GM10266 (cell line): Measurements from ENCODE around the gene RPAP3.

Experiments used
- DNase-seq: peaks from one replicate; pipeline ENCODE4 v3.0.0; 2012; ENCODE audit errors: extremely low spot score
- TF ChIP-seq, protein P1 (sequence below): IDR thresholded peaks from 2 replicates; pipeline ENCODE4 v1.5.1; 2012; ENCODE audit warnings: mild to moderate bottlenecking, low read depth; ENCODE audit not compliant: control insufficient read depth, insufficient read depth; ENCODE audit errors: missing control alignments

The RPAP3 gene

DNA sequence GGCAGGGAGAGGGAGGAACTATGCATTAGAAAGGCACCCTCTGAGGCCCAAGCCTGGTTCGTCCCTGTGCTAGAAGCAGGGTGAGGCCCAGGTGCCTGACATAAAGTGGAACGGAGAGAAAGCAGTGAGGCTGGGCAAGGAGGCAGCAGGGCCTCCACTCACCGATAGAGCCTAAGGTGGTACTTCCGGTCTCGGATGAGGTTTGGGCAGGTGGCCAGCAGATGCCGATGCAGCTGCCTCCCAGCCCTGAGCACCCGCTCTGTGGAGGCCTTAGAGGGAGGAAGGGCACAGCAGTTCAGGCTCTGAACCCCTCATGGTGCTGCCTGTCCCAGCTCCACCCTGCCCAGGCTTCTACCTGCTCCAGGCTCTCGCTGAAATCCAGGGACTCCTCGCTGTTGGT, 45.7 kb upstream of the RPAP3 start:
- no peak for DNase-seq
- TF ChIP-seq, protein P1, sequence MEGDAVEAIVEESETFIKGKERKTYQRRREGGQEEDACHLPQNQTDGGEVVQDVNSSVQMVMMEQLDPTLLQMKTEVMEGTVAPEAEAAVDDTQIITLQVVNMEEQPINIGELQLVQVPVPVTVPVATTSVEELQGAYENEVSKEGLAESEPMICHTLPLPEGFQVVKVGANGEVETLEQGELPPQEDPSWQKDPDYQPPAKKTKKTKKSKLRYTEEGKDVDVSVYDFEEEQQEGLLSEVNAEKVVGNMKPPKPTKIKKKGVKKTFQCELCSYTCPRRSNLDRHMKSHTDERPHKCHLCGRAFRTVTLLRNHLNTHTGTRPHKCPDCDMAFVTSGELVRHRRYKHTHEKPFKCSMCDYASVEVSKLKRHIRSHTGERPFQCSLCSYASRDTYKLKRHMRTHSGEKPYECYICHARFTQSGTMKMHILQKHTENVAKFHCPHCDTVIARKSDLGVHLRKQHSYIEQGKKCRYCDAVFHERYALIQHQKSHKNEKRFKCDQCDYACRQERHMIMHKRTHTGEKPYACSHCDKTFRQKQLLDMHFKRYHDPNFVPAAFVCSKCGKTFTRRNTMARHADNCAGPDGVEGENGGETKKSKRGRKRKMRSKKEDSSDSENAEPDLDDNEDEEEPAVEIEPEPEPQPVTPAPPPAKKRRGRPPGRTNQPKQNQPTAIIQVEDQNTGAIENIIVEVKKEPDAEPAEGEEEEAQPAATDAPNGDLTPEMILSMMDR, result no peak

DNA sequence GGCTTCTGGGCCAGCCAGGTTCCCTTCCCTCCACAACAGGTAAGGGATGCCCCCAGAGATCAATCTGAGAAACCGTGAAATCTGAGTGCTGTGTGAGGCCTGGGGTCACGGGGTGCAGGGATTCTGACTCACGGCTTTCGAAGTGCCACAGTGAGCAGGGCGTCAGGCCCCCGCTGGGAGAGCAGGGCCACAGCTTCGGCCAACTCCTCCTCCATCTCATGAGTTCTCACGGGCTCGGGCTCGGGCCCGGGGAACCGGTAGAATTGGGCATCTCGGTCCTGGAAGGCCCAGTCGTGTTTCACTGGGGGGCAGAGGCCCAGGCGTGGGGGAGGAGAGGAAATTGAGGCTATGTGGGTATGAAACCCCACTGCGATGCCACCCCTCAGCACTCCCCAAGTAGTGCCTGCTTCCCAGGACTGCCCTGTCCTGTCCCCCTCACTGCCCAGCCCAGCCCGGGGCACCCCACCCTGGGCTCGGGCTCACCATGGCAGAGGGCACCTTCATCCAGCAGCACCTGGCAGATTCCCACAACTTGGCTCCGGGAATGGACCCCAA, 45.2 kb upstream of the RPAP3 start:
- TF ChIP-seq, protein P1, result no peak
- DNase-seq, result no peak

DNA sequence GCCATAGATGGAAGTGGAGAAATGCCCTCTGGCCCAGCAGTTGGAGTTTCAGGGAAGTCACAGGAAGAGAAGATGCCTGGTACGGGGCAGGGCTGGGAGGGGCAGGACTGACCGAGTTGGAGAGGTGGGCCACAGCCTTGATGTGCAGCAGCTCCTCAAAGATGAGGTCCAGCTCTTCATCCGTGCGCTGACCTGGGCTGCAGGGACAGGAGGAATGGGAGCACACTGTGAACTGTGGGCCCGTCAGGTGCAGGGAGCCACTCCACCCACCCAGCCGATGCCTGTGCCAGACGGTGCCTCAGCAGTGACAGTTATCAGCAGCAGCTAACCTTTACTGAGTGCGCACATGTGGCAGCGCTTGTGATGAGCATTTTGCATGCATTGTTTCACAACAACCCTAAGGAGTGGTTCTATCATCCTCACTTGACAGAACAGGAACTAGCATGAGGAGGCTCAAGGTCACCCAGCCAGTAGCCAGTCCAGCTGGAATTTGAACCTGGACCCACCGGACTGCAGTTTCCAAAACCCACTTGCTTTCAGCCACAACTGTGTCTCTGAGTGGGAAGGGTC, 44.5 kb upstream of the RPAP3 start:
- DNase-seq, result no peak
- TF ChIP-seq, protein P1, result no peak

DNA sequence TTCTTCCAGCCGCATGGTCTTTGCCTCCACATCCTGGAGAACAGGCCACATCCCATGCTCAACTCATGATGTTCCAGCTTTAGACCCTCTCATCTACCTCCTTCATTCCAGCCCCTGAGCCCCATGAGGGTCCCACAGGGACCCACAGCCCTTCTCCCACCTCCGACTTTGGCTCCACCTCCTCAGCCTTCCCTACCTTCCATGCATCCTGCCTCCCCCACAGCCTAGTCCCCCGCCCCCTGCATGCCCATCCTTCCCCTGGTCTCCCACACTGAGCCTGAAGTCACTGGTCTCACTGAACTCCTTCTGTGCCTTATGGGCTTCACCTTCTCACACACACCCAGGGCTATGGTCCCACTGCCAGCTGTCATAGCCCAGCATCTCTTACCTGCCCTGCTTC, 43.1 kb upstream of the RPAP3 start:
- no peak for DNase-seq
- TF ChIP-seq, protein P1, result no peak

DNA sequence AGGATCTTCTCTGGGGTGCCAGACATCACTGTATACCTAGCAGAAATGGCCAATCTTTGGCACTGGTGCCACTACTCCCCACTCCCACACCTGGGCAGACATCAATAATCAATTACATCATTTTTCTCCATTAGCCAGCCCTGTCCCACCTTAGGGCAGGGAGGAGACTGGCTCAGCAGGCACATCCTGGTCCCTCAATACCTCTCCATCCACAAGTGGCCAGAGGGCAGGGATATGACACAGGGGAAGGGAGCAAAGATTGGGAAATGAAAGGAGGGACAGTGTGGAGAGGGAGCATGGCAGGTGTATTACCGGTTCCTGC, 42.6 kb upstream of the RPAP3 start:
- TF ChIP-seq, protein P1, result no peak
- DNase-seq, result no peak

DNA sequence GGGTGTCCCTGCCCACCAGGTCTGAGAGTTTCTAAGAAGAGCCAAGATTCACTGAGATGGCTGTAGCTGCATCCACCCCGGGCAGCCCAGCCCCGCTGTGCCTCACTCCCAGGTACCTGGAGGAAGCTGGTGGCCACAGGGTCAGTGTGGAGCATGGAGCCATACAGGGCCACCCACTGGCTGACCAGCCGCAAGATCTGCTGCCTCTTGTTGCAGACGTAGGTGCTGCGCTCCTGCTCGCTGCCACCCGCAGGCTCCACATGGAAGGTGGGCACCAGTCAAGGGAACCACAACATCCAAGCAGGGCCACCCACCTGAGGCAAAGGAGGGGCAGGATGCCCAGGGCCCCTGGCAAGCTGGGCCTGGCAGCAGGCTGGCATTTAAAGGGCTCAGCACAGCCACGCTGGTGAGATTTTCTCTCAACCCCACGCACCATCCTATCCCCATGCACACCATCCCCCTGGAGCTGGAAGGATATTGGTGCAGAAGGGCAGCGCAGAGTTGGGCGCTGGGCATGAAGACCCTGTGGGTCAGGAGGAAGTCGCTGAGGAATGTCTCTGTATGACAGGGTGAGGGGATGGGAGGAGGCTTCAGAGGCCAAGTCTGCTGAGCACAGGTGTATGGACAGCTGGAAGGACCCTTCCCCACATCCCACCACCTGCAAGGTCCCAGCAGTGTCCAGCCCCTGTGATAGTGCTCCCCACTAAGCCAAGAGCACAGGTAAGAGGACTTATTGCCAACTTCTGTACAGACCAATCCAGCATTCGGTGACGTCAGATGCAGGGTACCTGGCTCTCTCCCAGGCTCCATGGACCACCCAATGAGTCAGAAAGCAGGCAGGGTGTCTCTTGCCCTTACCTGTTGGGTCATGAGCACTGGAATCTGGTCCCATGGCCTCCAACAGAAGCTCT, 42.0 kb upstream of the RPAP3 start:
- DNase-seq, result no peak
- TF ChIP-seq, protein P1, result no peak

DNA sequence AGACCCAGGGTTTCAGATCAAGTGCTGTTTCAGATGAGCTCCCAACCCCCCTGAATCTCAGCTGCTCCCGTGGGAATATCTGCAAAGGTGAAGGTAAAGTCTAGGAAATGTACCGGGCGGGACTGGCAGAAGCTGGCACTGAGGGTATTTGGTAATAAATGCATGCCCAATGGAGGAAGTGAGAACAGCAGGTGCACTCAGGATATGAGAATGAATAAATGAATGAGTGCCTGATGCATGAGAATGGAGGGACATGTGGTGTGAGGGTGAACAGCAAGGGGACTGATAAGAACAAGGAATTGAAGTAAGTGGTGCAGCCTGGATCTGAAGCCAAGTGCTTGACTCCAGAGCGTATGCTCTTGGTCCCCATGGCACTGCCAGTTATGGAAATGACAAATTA, 41.3 kb upstream of the RPAP3 start:
- no peak for DNase-seq
- TF ChIP-seq, protein P1, result no peak
